GM19035 (cell line): ENCODE measurements around the gene SLC25A43.

Experiments
- ATAC-seq: cut with Tn5 transposase; IDR thresholded peaks from one replicate; pipeline ENCODE4 v1.9.1; 2021; ENCODE audit not compliant: unreplicated experiment

SLC25A43 gene

DNA sequence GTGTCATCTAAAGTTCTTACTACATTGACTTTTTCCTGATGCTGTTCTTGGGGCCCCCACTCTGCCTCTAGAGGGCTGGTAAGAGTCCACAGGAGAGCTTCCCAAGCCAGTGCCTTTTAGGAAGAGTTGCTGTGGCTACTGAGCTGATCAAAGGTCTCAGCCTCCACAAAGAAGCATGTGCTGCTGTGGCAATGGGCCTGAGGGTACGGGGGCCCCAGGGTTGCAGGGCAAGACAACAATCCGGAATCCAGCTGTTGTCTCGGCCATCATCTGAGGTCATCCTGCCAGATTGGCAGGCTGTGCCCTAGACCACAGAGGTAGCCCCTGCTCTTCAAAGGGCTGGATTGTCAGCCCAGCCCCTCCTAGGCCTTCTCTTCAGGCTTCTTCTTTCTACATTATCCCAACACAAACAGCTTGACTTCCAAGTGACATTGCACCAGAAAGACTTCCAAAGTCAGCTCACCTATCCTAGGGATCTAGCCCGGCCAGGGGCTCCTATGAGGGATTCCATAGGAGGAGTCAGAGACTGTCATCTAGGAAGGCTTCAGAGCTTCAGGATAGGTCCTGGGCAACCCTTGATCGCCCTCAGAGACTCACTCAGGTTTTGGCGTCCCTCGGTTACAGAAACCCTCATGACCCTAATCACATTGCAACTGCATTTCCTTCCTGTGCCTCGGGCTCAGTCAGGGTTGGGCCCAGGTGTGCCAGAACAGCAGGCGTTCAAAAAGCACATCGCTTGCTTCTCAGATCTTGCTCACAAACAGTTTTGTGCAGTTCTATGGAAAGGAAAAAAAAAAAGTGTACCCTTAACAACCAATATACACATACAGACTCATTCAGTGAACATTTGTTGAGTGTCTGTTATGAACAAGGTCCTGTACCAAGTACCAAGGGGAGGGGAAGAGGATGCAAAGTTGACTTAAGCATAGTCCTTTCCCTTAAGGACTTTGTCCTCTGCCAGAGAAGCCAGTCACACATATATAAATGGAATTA is 96.9 kb downstream of the SLC25A43 start:
- ATAC-seq = no peak

DNA sequence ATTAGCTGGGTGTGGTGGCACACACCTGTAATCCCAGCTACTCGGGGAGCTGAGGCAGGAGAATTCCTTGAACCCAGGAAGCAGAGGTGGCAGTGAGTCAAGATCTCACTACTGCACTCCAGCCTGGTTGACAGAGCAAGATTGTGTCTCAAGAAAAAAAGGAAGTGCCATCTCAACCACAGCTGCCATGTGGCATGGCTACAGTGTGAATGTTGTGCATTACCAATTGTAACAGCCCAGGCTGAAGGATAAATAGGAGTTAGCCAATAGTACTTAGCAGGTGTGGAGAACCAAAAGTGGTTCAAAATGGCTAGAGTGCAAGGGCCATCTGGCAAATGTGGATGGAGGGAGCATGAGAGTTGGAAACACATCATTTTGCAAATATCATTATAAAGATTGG is 98.0 kb downstream of the SLC25A43 start:
- no peak for ATAC-seq

DNA sequence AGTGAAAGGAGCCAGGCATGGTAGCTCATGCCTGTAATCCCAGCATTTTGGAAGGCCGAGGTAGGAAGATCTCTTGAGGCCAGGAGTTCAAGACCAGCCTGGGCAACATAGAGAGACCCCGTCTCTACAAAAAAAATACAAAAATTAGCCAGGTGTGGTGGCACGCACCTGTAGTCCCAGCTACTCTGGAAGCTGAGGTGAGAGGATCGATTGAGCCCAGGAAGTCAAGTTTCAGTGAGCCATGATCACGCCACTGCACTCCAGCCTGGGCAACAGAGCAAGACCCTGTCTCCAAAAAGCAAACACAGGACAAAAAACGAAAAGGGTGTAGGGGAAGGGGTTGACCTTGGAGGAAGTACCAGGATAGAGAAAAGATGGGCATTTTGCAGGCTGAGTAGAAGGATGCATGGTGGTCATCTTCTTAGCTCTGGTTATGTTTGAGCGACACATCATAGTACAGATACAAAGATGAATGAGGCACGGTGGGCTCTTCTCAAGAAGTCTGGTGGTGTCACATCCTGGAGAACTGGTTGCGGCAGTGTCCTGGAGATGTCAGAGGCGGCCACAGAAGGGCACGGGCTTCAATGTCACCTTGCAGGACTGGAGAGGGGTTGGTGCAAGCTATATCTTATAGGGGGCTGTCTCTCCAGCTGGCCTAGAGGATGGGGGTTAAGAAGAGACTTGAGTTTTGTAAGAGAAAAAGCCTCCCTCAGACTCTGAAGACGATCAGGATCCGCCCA is 101.1 kb downstream of the SLC25A43 start:
- no peak for ATAC-seq

DNA sequence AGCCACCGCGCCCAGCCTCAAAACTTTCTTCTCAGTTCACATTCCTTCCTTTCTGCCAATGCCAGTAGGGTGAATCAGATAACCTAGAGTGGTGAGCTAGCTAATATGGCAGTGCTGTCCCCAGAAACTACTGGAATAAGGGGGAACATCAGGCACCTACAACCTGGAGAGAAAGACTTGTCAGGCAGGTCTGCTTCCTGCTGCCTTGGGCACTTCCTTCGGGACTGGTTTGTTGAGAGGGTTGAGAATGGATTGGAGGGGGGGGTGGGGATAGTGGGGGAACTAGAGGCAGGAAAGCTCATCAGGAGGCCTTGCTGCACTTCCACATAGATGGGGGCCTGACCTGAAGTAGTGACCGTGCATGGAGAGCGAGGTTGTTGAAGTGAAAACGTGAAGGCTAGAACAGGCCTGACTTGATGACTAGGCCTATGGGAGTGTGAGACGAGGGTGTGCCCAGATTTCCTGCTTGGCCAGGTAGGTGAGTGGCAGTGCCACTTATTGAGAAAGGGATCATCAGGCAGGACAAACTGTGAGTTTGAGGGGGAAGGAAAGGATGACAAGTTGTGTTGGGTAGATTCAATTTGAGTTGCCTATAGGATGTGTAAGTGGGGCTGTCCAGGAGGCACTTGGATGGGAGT is 102.5 kb downstream of the SLC25A43 start:
- no peak for ATAC-seq

DNA sequence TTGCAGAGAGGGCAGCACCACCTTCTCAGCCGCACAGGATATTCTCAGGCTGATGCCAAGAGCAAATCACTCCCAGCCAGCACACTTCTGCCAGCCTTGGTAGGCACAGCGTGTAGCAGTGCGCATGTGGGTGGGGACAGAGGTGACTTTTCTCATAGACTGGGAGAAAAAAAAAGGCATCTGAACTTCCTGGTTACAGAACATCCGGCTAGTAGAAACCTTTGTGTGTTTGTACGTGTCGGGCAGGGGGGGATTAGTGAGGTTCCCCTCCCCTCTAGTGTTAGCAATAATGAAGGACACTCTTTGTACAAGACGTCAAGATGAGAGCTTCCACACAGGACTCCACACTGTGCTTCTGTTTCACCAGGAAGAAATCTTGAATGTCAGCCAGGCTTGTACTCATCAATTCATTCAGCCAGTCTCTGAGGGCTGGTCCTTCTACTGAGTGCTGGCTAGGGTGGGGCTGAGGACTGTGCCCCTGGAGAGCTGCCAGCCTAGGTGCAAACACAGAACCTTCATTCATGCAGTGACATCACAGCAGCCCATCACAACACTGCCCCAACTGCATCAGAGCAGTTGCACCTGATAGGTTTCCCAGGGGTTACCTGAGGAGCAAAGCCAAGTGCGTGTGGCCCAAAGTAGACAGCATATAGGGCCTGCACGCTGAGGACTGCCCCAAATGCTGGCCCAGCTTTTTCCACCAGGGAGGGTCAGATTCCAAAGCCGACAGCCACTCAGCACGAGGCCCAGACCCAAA is 103.8 kb downstream of the SLC25A43 start:
- ATAC-seq = no peak

DNA sequence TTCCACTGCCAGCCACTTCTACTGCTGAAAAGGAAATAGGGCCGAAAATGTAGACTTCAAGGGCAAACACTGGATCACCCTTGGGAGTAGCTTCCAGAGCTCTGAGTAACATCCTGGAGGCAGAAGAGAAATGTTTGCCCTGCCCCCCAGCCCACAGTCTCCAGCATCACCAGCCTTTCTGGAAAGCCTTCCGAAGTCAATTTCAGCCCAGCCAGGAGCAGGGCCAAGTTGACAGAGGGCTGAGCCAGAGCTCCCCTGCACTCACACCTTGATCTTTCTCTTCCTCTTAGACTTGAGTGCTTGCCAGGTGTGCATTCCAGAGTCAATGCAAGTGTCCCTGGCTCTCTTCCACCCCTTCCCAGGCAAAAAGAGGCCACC is 104.3 kb downstream of the SLC25A43 start:
- ATAC-seq = no peak
